HL-60 (cell line): Measurements from ENCODE around the gene RIMS3.

Experiments used
- SPI1 ChIP-seq: IDR thresholded peaks from 2 replicates; pipeline ENCODE4 v1.6.1; 2012; ENCODE audit warnings: low read depth, mild to moderate bottlenecking, borderline replicate concordance
- TF ChIP-seq, protein P1 (sequence below): IDR thresholded peaks from 2 replicates; pipeline ENCODE4 v1.6.1; 2012; ENCODE audit warnings: low read depth; ENCODE audit not compliant: insufficient replicate concordance
- TF ChIP-seq, protein P2 (sequence below): IDR thresholded peaks from one replicate; pipeline ENCODE4 v1.5.1; 2011; ENCODE audit warnings: low read length, control low read depth, inconsistent platforms; ENCODE audit not compliant: insufficient read depth

- TF ChIP-seq, protein P1, sequence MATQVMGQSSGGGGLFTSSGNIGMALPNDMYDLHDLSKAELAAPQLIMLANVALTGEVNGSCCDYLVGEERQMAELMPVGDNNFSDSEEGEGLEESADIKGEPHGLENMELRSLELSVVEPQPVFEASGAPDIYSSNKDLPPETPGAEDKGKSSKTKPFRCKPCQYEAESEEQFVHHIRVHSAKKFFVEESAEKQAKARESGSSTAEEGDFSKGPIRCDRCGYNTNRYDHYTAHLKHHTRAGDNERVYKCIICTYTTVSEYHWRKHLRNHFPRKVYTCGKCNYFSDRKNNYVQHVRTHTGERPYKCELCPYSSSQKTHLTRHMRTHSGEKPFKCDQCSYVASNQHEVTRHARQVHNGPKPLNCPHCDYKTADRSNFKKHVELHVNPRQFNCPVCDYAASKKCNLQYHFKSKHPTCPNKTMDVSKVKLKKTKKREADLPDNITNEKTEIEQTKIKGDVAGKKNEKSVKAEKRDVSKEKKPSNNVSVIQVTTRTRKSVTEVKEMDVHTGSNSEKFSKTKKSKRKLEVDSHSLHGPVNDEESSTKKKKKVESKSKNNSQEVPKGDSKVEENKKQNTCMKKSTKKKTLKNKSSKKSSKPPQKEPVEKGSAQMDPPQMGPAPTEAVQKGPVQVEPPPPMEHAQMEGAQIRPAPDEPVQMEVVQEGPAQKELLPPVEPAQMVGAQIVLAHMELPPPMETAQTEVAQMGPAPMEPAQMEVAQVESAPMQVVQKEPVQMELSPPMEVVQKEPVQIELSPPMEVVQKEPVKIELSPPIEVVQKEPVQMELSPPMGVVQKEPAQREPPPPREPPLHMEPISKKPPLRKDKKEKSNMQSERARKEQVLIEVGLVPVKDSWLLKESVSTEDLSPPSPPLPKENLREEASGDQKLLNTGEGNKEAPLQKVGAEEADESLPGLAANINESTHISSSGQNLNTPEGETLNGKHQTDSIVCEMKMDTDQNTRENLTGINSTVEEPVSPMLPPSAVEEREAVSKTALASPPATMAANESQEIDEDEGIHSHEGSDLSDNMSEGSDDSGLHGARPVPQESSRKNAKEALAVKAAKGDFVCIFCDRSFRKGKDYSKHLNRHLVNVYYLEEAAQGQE: no peak
- no peak for TF ChIP-seq SPI1
- TF ChIP-seq, protein P2, sequence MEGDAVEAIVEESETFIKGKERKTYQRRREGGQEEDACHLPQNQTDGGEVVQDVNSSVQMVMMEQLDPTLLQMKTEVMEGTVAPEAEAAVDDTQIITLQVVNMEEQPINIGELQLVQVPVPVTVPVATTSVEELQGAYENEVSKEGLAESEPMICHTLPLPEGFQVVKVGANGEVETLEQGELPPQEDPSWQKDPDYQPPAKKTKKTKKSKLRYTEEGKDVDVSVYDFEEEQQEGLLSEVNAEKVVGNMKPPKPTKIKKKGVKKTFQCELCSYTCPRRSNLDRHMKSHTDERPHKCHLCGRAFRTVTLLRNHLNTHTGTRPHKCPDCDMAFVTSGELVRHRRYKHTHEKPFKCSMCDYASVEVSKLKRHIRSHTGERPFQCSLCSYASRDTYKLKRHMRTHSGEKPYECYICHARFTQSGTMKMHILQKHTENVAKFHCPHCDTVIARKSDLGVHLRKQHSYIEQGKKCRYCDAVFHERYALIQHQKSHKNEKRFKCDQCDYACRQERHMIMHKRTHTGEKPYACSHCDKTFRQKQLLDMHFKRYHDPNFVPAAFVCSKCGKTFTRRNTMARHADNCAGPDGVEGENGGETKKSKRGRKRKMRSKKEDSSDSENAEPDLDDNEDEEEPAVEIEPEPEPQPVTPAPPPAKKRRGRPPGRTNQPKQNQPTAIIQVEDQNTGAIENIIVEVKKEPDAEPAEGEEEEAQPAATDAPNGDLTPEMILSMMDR: no peak
These were observed 37.8 kb upstream of the RIMS3 start for GRCh38 chr1:40703316-40703715.
